Activated naive CD4-positive, alpha-beta T cell treated with anti-CD3 and anti-CD28 coated beads, Interleukin-2, amount 50 U/mL, for 72 hours (primary cell): ENCODE measurements around the gene TMEM161B. TPM values are rescaled to one million over a fixed set of nuclear protein-coding genes. Genes with fewer than 3 reads are reported as not detected.
"Not testable (repeated sequence)": the region's sequence is repeated elsewhere in the genome, so short reads cannot be mapped to it uniquely, and the experiment has no call there.

Experiments used
- ATAC-seq, 2 donors: fragments of 150-1000 bp; cut with Tn5 transposase; 2 replicates each; pipeline ENCODE4 v1.10.0; 2021; ENCODE audit warnings: mild to moderate bottlenecking in 2 of 2, moderate library complexity in 2 of 2
- DNase-seq, 2 donors: peaks; one replicate each; pipeline ENCODE4 v3.0.0; 2021 to 2022; ENCODE audit warnings: low spot score in 2 of 2
- H3K27ac Mint-ChIP-seq, 2 donors: one replicate each; pipeline ENCODE4 v1.8.0; 2022; ENCODE audit warnings: mild to moderate bottlenecking in 2 of 2, mixed read lengths in 2 of 2
- H3K36me3 Mint-ChIP-seq, 2 donors: one replicate each; pipeline ENCODE4 v1.8.0; 2022; ENCODE audit warnings: mixed read lengths in 2 of 2
- H3K9me3 Mint-ChIP-seq, 2 donors: one replicate each; pipeline ENCODE4 v1.8.0; 2022; ENCODE audit warnings: mixed read lengths in 2 of 2
- total RNA-seq, 2 donors: library from RNA; stranded (reverse); gene quantifications; one replicate each; pipeline ENCODE4 v1.2.3, GENCODE V29; 2022

The TMEM161B gene
- 10 to 100 TPM; 25.5 to 30.9 TPM for total RNA-seq

GRCh38 chr5:88268385-88269184, at the start of gene TMEM161B:
TSS of gene TMEM161B (minus strand) at chr5:88268845. CDS start at chr5:88268723, 122 bp downstream.
- Mint-ChIP-seq H3K27ac (peak within 1 kb of the TSS; percentile 92 to 99), H3K36me3 (peaks cover 52 to 73% of the 10 kb centered on the region in 2 donors), H3K9me3 (peaks cover 4% of the 10 kb centered on the region in 2 donors)
- ATAC-seq (peak; percentile 97 to 99), DNase-seq (peak; percentile 86 to 94)

- H3K36me3 Mint-ChIP-seq: peaks cover 17 to 24% of the 10 kb centered on the region in 2 donors
- DNase-seq (no peak), ATAC-seq (no peak)
- peaks cover 24 to 25% of the 10 kb centered on the region in 2 donors for H3K9me3 Mint-ChIP-seq
- H3K27ac Mint-ChIP-seq: no peak overlapping the region
Observed at GRCh38 chr5:88304356-88304755, 35.7 kb upstream of the TMEM161B start.

GRCh38 chr5:88298425-88298824, 29.8 kb upstream of the TMEM161B start:
- Mint-ChIP-seq H3K9me3 (peaks cover 0 to 3% of the 10 kb centered on the region in 2 donors), H3K27ac (no peak overlapping the region), H3K36me3 (peaks cover 0 to 11% of the 10 kb centered on the region in 2 donors)
- ATAC-seq: no peak
- DNase-seq: no peak

- DNase-seq: no peak
- H3K27ac Mint-ChIP-seq: no peak overlapping the region
- H3K36me3 Mint-ChIP-seq: peaks cover 23 to 32% of the 10 kb centered on the region in 2 donors
Observed at GRCh38 chr5:88290801-88291200, 22.2 kb upstream of the TMEM161B start.

GRCh38 chr5:88288528-88289197, 20.0 kb upstream of the TMEM161B start:
- peaks cover 23 to 26% of the 10 kb centered on the region in 2 donors for H3K36me3 Mint-ChIP-seq
- no peaks in the 10 kb centered on the region for H3K9me3 Mint-ChIP-seq
- ATAC-seq (no peak), DNase-seq (no peak)
- H3K27ac Mint-ChIP-seq: peak overlapping the region in 1 of 2 donors; percentile 27

More at GRCh38 chr5:88290801-88291200, 22.2 kb upstream of the TMEM161B start:
- no peak for ATAC-seq
- H3K9me3 Mint-ChIP-seq: no peaks in the 10 kb centered on the region

- DNase-seq: no peak
- H3K27ac Mint-ChIP-seq: peak overlapping the region in 1 of 2 donors; percentile 27
- ATAC-seq: no peak
- H3K9me3 Mint-ChIP-seq: no peaks in the 10 kb centered on the region
- peaks cover 23 to 26% of the 10 kb centered on the region in 2 donors for H3K36me3 Mint-ChIP-seq
Observed at GRCh38 chr5:88287846-88288527, 19.3 kb upstream of the TMEM161B start.

GRCh38 chr5:88287302-88287701, 18.7 kb upstream of the TMEM161B start:
- ATAC-seq (no peak), DNase-seq (no peak)
- Mint-ChIP-seq H3K9me3 (no peaks in the 10 kb centered on the region), H3K36me3 (peaks cover 29 to 31% of the 10 kb centered on the region in 2 donors), H3K27ac (no peak overlapping the region)

- DNase-seq (no peak), ATAC-seq (no peak)
- Mint-ChIP-seq H3K27ac (no peak overlapping the region), H3K9me3 (peaks cover 0 to 3% of the 10 kb centered on the region in 2 donors), H3K36me3 (peaks cover 38 to 48% of the 10 kb centered on the region in 2 donors)
Observed at GRCh38 chr5:88283690-88284089, 15.0 kb upstream of the TMEM161B start.

- Mint-ChIP-seq H3K36me3 (peaks cover 23 to 55% of the 10 kb centered on the region in 2 donors), H3K9me3 (peaks cover 0 to 3% of the 10 kb centered on the region in 2 donors), H3K27ac (no peak overlapping the region)
- no peak for DNase-seq
- ATAC-seq: no peak
Observed at GRCh38 chr5:88281322-88281721, 12.7 kb upstream of the TMEM161B start.

- Mint-ChIP-seq H3K9me3 (peaks cover 0 to 3% of the 10 kb centered on the region in 2 donors), H3K27ac (no peak overlapping the region), H3K36me3 (peaks cover 27 to 56% of the 10 kb centered on the region in 2 donors)
- ATAC-seq: peak; percentile 35 to 43
- no peak for DNase-seq
Observed at GRCh38 chr5:88279584-88279983, 10.9 kb upstream of the TMEM161B start.

GRCh38 chr5:88276378-88276777, 7.7 kb upstream of the TMEM161B start:
- H3K27ac Mint-ChIP-seq: no peak overlapping the region
- DNase-seq: no peak
- H3K36me3 Mint-ChIP-seq: peaks cover 27 to 55% of the 10 kb centered on the region in 2 donors
- no peak for ATAC-seq
- H3K9me3 Mint-ChIP-seq: peaks cover 0 to 3% of the 10 kb centered on the region in 2 donors

- ATAC-seq (no peak), DNase-seq (no peak)
- Mint-ChIP-seq H3K27ac (no peak overlapping the region), H3K36me3 (peaks cover 22 to 55% of the 10 kb centered on the region in 2 donors), H3K9me3 (no peaks in the 10 kb centered on the region)
Observed at GRCh38 chr5:88275581-88275980, 6.9 kb upstream of the TMEM161B start.

GRCh38 chr5:88269222-88269771, 652 bp upstream of the TMEM161B start:
- Mint-ChIP-seq H3K27ac (peak overlapping the region; percentile 92 to 97), H3K9me3 (peaks cover 4% of the 10 kb centered on the region in 2 donors), H3K36me3 (peaks cover 48 to 65% of the 10 kb centered on the region in 2 donors)
- ATAC-seq (peak; percentile 21 to 27), DNase-seq (peak in 1 of 2 donors; percentile 10)

- not testable (repeated sequence) for H3K9me3 Mint-ChIP-seq, H3K27ac Mint-ChIP-seq, DNase-seq, ATAC-seq
- peaks cover 35 to 69% of the 10 kb centered on the region in 2 donors for H3K36me3 Mint-ChIP-seq
Observed at GRCh38 chr5:88264565-88264964, 4.1 kb downstream of the TMEM161B start.

- Mint-ChIP-seq H3K36me3 (peaks cover 27 to 64% of the 10 kb centered on the region in 2 donors), H3K27ac (no peak overlapping the region), H3K9me3 (peaks cover 4% of the 10 kb centered on the region in 2 donors)
- ATAC-seq: peak in 1 of 2 donors; percentile 57
- no peak for DNase-seq
Observed at GRCh38 chr5:88263349-88263748, 5.3 kb downstream of the TMEM161B start.

- Mint-ChIP-seq H3K36me3 (peaks cover 17 to 58% of the 10 kb centered on the region in 2 donors), H3K27ac (no peak overlapping the region), H3K9me3 (peaks cover 4% of the 10 kb centered on the region in 2 donors)
- DNase-seq: no peak
- peak in 1 of 2 donors; percentile 34 for ATAC-seq
Observed at GRCh38 chr5:88262116-88262515, 6.5 kb downstream of the TMEM161B start.
